Central memory CD4-positive, alpha-beta T cell (primary cell): ENCODE data around the gene KCNN3.

Source experiments
- DNase-seq: peaks from one replicate; pipeline ENCODE4 v3.0.0; 2022

The KCNN3 gene

GRCh38 chr1:154769193-154769895 lies 100.7 kb downstream of the KCNN3 start:
- DNase-seq = no peak

DNA sequence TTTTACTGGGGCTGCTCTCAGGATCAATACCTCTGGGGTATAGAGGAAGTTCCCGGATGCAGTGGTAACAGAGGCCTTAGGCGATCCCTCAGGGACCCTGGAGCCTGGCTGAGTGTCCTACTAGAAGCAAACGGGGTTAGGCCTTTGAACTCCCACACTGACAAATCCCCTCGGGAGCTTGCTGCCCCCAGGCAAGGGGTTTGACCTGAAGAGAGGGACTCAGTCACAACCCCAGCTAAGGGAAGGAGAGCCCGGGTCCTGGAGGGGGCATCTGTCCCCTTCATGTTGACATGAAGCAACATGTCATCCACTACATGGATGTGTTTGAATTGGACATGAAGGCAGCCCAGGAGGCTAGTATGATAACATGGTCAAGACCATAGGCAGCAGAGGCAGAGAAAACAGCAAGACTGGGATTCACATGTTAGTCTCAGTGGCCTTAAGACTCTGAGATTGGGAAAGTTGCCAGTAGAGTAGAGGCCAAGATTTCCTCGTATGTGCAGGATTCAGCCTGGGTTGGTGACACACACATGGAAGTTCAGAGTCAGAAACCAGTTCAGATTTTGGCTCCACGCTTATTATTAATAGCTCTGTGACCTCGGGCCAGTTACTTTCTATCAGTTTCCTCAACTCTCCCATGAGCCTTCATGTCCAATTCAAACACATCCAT lies 101.5 kb downstream of the KCNN3 start:
- no peak for DNase-seq

GRCh38 chr1:154767315-154768240 lies 102.5 kb downstream of the KCNN3 start:
- DNase-seq = no peak

DNA sequence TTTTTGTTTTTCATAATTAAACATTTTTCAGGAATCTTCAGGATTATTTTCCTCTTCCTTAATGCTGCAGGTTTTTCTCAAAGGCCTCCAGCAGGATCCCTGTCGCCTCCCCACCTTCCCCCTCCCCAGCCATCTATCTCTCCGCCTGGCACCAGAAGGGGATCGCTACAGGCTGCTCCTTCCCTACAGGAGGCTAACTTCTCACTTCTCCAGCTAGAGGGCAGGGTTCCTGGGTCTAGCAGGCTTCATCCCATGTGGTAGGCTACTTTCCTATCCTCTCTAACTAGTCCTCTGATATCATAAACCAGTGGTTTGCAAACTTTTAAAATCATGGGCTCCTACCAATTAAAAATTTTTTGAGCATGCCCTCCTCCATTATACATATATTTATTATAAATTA lies 104.1 kb downstream of the KCNN3 start:
- DNase-seq = no peak

DNA sequence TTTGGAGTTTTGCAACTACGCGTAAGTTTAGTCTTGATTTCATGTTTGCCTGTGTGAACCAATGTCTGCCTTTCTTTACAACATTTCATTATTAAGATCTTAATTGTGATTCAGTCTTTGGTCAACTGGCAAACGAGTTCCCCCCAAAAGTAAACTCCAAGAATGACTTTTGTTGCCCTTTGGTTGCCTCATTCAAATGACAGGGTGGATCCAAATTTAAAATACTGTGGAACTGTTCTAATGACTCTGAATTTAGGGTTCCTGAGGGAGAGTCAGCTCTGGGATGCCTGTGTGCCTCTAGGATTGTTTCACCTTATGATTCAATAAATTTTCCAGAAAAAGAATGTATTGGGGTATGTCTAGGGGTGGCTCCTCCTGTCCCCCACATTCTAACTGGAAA lies 105.3 kb downstream of the KCNN3 start:
- no peak for DNase-seq

DNA sequence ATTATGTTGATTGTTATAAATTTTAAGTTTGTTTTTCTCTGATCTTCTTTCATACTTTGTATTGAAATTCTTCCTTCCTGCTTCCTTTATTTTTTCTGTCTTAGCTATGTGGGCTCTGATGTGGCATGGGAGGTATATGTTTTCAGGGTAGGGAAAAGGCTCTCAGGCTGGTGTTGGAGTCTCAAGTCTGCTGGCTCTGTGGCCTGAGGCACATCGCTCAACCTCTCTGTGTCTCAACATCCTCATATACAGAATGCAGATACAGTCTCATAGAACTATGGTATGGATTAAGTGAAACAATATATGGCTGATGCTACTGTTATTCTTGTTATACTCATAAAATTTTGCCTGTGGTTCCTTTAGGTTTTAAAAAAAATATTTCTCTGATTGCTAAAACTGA lies 105.9 kb downstream of the KCNN3 start:
- no peak for DNase-seq

GRCh38 chr1:154760469-154760933 lies 109.6 kb downstream of the KCNN3 start:
- DNase-seq = peak; percentile 75

DNA sequence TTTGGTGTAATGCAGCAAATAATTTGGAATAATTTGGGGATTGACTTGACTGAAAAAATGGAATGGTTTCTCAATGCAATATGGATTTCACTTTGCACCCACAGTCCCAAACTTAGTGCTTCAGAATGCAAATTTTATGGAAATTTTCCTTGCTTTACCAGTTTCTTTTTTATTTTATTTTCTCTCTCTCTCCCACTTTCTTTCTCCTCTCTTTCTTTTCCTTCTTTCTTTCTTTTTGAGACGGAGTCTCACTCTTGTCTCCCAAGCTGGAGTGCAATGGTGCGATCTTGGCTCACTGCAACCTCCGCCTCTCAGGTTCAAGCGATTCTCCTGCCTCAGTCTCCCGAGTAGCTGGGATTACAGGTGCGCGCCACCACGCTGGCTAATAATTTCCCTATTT lies 110.3 kb downstream of the KCNN3 start:
- DNase-seq = no peak

GRCh38 chr1:154759196-154759595 lies 110.9 kb downstream of the KCNN3 start:
- DNase-seq = peak; percentile 40

DNA sequence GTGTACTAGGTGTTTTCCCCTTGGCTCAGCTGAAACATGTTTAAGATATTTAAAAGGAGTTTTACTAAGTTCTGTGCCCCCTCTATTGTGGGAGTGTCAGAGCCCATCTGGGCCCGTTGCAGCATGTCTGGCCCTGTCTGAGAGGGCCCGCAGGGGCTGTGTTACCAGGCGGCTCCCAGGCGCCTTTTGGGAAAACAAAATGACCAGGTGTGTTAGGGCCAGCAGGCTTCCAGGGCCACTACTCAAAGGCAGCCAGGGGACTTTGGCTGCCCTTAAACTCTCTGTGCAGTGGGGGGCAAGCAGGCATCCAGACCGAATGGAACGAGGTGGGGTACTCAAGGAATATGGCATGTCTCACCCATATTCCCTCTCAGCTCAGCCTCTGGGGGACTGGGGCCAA lies 111.7 kb downstream of the KCNN3 start:
- DNase-seq = no peak

DNA sequence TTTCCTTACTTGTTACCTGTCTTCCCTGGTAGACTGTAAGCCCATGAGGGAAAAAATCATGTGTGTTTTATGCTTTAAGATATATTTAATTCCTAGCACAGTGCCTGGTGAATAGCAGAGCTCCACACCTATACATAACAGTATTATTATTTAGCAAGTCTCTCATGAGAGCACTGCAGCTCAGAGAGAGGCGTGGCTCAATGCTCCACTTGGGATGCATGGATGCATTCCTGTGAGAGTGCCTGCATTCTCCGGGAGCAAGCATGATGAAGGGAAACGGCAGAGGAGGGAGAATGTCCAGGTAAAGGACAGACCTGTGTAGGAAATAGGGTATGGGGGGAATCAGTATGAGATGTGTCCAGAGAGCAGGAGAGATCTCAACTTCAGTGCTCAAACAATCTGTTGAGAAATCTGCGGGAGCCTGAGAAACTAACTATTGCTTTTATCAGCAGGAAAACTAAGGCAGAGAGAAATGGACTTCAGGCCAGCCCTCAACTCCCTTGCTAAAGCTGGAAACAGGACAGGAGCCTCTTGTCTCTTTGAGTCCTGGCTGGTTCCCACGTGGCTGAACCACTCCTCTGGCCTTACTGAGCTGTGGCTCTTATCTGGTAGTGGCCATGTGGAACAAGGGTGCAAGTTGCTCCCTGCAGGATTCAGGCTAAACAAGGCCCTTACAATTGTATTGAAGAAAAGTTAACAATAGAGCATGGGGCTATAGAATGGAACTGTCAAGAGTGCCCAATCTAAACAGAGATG lies 113.1 kb downstream of the KCNN3 start:
- no peak for DNase-seq

DNA sequence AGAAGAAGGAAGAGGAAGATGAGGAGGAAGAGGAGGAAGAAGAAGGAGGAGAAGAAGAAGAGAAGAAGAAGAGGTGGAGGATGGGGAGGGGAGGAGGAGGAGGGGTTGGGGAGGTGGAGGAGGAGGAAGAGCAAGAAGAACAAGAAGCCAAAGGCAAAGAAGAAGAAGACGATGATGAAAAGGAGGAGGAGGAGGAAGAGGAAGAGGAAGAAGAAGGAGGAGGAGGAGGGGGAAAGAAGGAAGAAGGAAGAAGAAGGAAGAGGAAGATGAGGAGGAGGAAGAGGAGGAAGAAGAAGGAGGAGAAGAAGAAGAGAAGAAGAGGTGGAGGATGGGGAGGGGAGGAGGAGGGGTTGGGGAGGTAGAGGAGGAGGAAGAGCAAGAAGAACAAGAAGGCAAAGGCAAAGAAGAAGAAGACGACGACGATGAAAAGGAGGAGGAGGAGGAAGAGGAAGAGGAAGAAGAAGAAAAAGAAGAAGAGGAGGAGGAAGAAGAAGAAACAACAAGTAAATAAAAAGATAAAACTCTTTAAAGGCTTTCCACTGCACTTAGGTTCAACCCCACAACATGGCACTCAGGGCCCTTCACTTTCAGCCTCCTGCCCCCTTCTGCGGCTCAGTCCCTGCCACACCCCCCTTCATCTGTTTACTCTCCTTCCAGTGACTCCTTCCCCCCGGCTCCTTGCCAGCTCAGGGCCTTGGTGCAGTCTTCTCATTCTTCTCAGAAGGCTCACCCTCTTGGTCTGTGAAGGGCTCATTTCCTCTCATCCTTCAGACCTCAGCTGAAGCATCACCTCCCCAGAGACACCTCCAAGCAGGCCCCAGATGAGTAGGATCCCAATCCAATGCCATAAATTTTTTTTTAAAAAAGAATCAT lies 114.0 kb downstream of the KCNN3 start:
- DNase-seq = no peak

- no peak for DNase-seq
Measured at GRCh38 chr1:154753426-154753825, 116.7 kb downstream of the KCNN3 start.

DNA sequence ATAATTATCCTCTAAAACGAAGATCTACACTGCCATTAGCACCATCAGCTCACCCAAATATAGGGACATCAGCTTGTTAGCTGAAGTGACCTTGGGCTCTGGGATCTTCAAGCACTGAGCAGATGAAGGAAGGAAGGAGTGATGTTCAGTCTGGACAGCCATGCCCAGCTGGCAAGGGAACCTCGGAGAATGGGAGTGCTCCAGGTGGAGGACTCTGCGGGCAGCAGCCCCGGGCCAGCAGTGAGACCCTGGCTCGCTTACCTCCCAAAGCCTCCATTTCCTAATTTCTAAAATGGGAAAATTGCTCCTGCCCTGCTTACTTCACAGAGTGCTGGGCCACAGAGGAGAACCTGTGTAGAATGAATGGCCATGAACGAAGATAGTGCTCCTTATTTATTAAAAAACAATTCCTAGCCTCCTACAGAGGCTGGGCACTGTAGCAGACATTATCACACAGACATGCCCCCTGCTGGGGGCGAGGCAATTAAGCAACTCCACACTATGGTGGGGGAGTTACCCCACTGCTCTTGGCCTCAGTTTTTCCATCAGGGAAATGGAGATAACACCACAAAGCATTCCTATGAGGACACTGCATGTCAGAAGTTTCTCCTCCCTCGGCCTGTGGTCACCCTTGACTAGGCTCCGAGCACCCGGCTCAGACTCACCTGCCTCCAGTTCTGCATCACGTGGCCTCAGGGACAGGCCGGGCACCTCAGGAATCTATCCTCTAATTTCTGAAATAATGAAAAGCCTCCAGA lies 117.6 kb downstream of the KCNN3 start:
- no peak for DNase-seq

- DNase-seq = no peak
Measured at GRCh38 chr1:154751690-154752089, 118.4 kb downstream of the KCNN3 start.

- no peak for DNase-seq
Measured at GRCh38 chr1:154750681-154751665, 119.1 kb downstream of the KCNN3 start.

GRCh38 chr1:154749078-154749760 lies 120.9 kb downstream of the KCNN3 start:
- no peak for DNase-seq

DNA sequence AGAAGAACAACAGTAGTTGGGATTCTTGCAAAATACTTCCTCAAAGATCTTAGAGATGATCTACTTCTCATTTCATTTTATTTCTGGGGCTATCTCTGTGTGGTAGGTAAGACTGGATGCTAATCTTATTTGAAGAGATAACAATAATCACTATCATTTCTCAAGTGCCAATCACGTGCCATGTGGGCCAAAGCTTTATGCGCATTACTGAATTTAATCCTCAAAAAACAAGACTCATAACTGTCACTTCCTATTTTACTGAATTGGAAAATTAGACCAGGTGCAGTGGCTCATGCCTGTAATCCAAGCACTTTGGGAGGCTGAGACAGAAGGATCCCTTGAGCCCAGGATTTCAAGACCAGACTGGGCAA lies 121.7 kb downstream of the KCNN3 start:
- DNase-seq = no peak
